Endometrial microvascular endothelial cells (primary cell): ENCODE results near the gene ZNF423. TPM values are rescaled to one million over a fixed set of nuclear protein-coding genes. Genes with fewer than 3 reads are reported as not detected.

Experiments used
- in situ Hi-C: cut with HindIII; loops from 2 replicates; pipeline ENCODE4 v1.10.0; 2017; ENCODE audit warnings: low sequenced_read_pairs, low pct_unique_long_range_greater_than_20kb; ENCODE audit errors: inconsistent ontology term
- total RNA-seq: library from RNA; depleted of rRNA; stranded (reverse); fragments of >200 nt; gene quantifications from one replicate; pipeline ENCODE4 v1.2.3, GENCODE V29; 2015; ENCODE audit errors: inconsistent ontology term

Gene ZNF423
- total RNA-seq, 1 donor from 2014 or later = 1.2 TPM

DNA sequence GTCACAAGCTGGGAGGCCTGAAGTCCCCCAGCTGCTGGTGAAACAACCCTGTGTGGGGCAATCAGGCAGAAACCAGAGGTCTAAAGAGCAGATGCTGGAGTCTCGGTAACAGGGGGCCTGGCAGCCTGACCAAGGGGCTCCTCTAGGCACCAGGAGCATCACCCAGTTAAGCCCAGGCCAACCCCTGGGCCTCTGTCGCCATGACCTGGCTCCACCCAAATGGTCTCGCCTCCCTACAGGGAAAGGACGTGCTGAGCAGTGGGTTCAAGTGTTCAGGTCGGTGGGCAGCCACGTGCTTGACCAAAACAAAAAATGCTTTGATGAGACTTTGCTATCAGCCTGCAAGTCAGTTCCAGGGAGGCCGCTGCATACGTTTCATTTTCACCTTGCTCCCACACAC lies 240.3 kb downstream of the ZNF423 start:
- in situ Hi-C loops = no loop called here

DNA sequence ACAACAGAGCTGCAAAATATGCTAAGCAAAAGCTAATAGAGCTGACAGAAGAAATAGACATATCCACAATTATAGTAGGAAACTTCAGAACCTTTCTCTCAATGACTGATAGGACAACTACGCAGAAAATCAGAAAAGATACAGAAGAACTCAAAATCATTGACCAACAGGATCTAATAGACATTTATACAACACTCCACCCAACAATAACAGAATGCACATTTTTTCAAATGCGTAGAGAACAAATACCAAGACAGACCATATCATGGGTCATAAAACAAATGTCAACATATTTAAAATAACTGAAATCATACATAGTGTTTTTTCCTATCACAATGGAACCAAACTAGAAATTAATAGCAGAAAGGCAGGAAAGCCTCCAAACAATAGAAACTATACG lies 244.9 kb downstream of the ZNF423 start:
- in situ Hi-C loops = no loop called here

- in situ Hi-C loops = no loop called here
Observed at GRCh38 chr16:49608779-49609178, 247.1 kb downstream of the ZNF423 start.

- in situ Hi-C loops = no loop called here
Observed at GRCh38 chr16:49608098-49608497, 247.8 kb downstream of the ZNF423 start.

GRCh38 chr16:49605536-49606254 lies 250.2 kb downstream of the ZNF423 start:
- in situ Hi-C loops = no loop called here

- in situ Hi-C loops = no loop called here
Observed at GRCh38 chr16:49604602-49605001, 251.3 kb downstream of the ZNF423 start.

DNA sequence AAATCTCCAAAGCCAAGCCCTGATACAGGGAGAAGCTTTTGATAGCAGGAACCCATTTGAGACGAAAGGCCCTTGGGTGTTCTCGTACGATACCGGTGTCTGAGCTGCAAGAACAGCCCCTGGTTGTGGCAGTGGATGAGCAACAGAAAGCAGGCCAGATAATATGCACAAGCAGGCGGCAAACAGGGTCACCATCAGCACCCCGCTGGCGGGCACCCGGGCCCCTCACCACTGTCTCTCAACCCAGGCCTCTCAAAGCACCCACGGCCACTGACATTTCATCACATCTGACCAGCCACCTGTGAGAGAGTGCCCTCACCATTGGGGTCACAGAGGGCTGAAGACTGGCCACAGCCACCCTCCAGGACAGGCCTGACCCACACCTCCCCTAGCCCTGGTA lies 252.0 kb downstream of the ZNF423 start:
- in situ Hi-C loops = no loop called here

DNA sequence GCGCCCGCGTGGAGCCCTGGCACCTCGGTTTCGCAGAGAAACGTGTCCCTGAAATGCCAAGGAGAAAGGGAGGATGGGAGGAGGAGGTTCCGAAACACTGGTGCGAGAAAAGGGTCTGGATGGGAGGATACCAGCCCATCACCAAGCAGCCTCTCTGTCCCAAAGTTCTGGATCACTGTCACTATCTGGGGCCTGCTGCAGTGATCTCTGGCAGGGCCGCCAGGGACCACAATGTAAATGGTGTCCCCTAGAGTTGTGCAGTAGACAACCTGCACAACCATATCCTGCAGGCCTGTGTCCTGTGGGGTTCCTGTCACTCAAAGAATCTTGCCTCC lies 253.0 kb downstream of the ZNF423 start:
- in situ Hi-C loops = no loop called here

- in situ Hi-C loops = no loop called here
Observed at GRCh38 chr16:49602201-49602975, 253.5 kb downstream of the ZNF423 start.

DNA sequence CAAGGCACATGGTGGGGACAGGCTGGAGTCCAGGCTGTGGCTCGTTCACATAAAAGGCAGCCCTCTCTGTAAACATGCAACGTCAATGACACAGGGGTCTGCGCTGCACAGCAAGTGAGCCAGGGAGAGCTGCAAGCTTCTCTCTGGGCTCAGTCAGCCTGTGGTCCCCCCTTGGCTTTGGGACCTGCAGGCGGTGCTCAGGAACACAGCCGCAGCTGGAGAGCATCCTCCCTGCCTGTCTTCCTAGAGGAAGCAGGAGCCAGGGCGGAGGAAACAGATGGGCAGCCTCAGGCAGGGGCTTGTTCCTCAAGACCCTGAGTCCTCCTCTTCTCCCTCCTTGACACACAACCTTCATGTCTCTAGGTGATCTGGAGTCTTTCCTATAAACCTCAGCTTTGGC lies 254.3 kb downstream of the ZNF423 start:
- in situ Hi-C loops = no loop called here

GRCh38 chr16:49600976-49601375 lies 254.9 kb downstream of the ZNF423 start:
- in situ Hi-C loops = no loop called here

GRCh38 chr16:49600536-49600935 lies 255.4 kb downstream of the ZNF423 start:
- in situ Hi-C loops = no loop called here

DNA sequence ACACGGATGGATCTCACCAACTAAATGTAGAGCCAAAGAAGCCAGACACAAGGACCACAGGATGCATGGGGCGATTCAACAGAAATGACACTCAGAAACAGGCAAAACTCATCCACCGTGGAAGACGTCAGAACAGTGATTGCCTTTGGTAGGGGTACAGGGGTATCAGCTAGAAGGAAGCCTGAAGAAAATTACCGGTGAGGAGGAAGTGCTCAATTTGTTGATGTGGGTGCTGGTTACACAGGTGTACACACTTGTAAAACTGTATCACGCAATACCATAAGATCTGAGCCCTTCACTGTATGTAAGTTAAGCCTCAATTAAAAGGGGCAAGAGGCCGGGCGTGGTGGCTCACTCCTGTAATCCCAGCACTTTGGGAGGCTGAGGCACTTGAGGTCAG lies 256.2 kb downstream of the ZNF423 start:
- in situ Hi-C loops = no loop called here

DNA sequence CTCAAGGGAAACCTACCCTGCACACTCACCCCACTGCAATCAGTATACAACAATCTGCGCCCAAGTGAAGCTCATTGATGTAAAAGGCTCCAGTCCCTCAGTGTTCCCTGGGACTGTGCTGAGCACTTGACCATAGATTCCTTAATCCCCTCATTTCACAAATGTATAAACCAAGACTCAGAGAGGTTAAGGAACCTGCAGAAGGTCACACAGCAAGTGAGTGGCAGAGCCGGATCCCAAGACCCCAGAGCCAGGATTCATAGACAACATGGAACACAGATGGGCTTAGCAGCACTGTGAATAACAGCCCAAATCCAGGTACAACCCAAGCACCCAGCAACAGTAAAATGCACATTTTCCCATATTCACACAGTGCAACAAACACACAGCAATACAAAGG lies 256.6 kb downstream of the ZNF423 start:
- in situ Hi-C loops = no loop called here

DNA sequence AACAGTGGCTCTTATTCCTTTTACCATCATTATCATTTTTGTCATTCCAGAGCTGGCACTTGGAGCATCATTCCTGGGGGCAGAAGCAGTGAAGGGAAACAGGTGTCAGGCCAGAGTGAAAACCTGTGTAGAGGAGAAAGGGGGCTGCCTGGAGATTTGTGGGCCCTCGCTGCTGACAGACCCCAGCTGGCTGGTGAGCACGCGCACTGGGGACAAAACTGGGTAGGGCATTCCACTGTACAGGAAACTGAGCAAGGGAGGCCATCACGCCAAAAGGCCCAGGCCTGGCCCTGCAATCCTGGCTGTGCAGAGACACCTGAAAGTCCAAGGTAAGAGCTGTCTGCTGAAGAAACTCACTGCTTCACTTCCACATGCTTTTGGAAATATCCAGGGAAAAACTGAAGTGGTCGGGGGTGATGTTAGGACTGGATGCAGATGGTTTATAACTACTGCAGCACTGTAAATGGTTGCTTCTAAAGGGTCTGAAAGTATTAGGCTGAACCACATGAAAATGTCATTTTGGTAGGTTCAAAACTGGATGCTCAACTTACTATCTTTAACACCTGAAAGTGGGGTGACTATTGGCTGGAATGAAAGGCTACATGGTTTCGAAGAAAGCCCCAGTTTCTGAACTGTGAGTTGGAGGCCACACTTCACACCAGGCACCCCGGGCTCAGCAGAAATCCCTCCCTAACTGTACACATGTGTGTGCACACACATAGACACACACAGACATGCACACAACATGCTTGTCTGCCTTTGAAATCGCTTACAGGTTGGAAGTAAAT lies 257.3 kb downstream of the ZNF423 start:
- in situ Hi-C loops = no loop called here

GRCh38 chr16:49597796-49598195 lies 258.1 kb downstream of the ZNF423 start:
- in situ Hi-C loops = no loop called here

GRCh38 chr16:49596648-49597291 lies 259.1 kb downstream of the ZNF423 start:
- in situ Hi-C loops = no loop called here

DNA sequence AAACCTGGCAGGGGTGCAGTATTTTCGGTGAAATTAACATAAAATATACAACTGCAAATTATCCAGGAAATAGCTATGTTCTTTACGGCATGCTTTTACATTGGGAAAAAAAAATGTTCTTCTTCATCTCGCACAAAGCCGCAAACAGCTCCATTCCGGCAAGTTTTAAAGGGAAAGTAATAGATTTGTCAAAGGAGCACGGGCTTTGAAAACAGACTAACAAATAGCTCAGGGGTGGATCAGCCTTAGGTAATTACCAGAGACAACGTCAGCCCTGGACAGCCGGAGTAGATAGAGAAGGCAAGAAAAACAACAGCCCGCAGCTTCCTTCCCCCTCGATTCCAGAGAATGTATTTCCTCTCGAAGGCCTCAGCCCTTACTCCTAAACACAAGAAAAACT lies 259.8 kb downstream of the ZNF423 start:
- in situ Hi-C loops = no loop called here

- in situ Hi-C loops = no loop called here
Observed at GRCh38 chr16:49594685-49595498, 261.0 kb downstream of the ZNF423 start.
